ENCODE data around the gene EOLA2.
"Not testable (repeated sequence)": the region's sequence is repeated elsewhere in the genome, so short reads cannot be mapped to it uniquely, and the experiment has no call there.

Gene EOLA2

DNA sequence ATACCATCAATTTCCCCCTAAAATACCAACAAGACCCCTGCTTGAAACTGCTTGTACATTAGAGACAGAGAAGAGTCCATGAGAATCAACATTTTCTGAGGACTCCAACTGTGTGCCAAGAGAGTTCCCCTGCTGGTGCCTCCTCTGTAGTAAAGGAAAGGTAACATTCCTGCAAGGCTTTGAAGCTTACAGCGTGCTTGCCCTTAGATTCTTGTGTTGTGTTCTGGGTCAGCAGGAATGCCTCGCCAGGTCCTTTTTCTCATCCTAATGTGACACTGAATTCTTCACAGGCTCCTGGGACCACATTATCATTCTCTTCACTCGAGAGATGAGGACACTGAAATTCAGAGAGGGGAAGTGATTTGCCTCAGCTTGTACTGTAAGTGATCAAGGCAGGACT is 9.7 kb upstream of the EOLA2 start:
- no peaks in the 10 kb centered on the region for H3K27me3 ChIP-seq (ENCODE audit: control insufficient read depth, insufficient read depth, low read length, poor library complexity, severe bottlenecking)
- no peaks in the 10 kb centered on the region for H3K9me3 ChIP-seq (ENCODE audit: control insufficient read depth, low read length)
- H3K27ac ChIP-seq (ENCODE audit: insufficient read depth, low read depth, low read length, poor library complexity, severe bottlenecking) = no peak overlapping the region
- no peak overlapping the region for H3K4me3 ChIP-seq (ENCODE audit: insufficient read depth, low read depth, low read length)
- no peaks in the 10 kb centered on the region for H3K4me1 ChIP-seq (ENCODE audit: control insufficient read depth, insufficient read depth, low read length)
- 48 to 62% methylated on average over 3 of the region's 3 CpGs for WGBS, 2 experiments
- H3K36me3 ChIP-seq (ENCODE audit: control insufficient read depth, insufficient read depth, low read length) = no peaks in the 10 kb centered on the region

DNA sequence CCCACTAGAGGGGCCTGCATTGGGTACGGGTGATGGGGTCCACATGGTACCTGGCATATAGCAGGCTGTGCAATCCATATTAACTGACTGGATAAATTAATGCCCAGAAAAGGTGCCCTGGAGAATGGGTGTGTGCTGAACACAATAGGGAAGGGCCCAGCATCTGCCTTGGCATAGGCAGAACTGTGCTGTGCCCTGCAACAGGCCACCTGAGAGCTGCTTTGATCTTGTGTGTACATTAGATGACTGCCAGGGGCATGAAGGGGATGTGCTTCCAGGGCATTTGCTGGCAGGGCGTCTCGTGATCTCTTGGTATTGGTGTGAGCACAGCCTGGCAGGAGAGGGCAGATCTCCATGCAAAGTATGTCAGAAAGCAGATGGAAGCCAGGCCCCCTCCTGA is 8.6 kb upstream of the EOLA2 start:
- not testable (repeated sequence) for H3K4me1 ChIP-seq (ENCODE audit: control insufficient read depth, insufficient read depth, low read length); H3K9me3 ChIP-seq (ENCODE audit: control insufficient read depth, low read length); H3K4me3 ChIP-seq (ENCODE audit: insufficient read depth, low read depth, low read length); H3K36me3 ChIP-seq (ENCODE audit: control insufficient read depth, insufficient read depth, low read length); H3K27ac ChIP-seq (ENCODE audit: insufficient read depth, low read depth, low read length, poor library complexity, severe bottlenecking); H3K27me3 ChIP-seq (ENCODE audit: control insufficient read depth, insufficient read depth, low read length, poor library complexity, severe bottlenecking)
- WGBS, 2 experiments = no CpG with 5 or more reads among the region's 3 CpGs

GRCh38 chrX:149945820-149946219 is 7.5 kb upstream of the EOLA2 start:
- H3K4me1 ChIP-seq (ENCODE audit: control insufficient read depth, insufficient read depth, low read length); H3K4me3 ChIP-seq (ENCODE audit: insufficient read depth, low read depth, low read length); H3K9me3 ChIP-seq (ENCODE audit: control insufficient read depth, low read length); H3K27ac ChIP-seq (ENCODE audit: insufficient read depth, low read depth, low read length, poor library complexity, severe bottlenecking); H3K36me3 ChIP-seq (ENCODE audit: control insufficient read depth, insufficient read depth, low read length); H3K27me3 ChIP-seq (ENCODE audit: control insufficient read depth, insufficient read depth, low read length, poor library complexity, severe bottlenecking): not testable (repeated sequence)
- WGBS, 2 experiments = 93 to 97% methylated on average over 5 to 7 of the region's 9 CpGs

GRCh38 chrX:149945087-149945670 is 6.9 kb upstream of the EOLA2 start:
- H3K27me3 ChIP-seq (ENCODE audit: control insufficient read depth, insufficient read depth, low read length, poor library complexity, severe bottlenecking); H3K27ac ChIP-seq (ENCODE audit: insufficient read depth, low read depth, low read length, poor library complexity, severe bottlenecking): not testable (repeated sequence)
- 90 to 94% methylated on average over 11 of the region's 11 CpGs for WGBS, 2 experiments

DNA sequence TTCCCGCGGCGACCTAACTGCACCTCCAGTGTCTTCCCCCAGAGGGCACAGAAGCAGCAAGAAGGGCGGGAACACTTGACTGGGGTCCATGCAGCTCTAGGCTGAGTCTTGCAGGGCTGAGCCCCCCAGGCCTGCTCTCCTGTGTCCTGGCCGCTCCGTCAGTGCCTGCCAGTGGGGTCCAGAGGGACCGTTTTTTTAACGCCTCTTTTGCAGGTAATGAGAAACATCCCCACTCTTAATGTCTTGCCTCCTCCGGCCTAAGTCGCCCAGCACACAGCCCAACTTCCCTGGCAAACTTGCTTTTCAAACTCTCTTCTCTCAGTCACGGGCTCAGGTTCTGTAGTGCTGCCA is 2.4 kb upstream of the EOLA2 start:
- not testable (repeated sequence) for H3K4me1 ChIP-seq (ENCODE audit: control insufficient read depth, insufficient read depth, low read length); H3K27ac ChIP-seq (ENCODE audit: insufficient read depth, low read depth, low read length, poor library complexity, severe bottlenecking); H3K27me3 ChIP-seq (ENCODE audit: control insufficient read depth, insufficient read depth, low read length, poor library complexity, severe bottlenecking); H3K4me3 ChIP-seq (ENCODE audit: insufficient read depth, low read depth, low read length); H3K36me3 ChIP-seq (ENCODE audit: control insufficient read depth, insufficient read depth, low read length); H3K9me3 ChIP-seq (ENCODE audit: control insufficient read depth, low read length)
- 9 to 13% methylated on average over 7 to 8 of the region's 11 CpGs for WGBS, 2 experiments

More at GRCh38 chrX:149945087-149945670, 6.9 kb upstream of the EOLA2 start:
- not testable (repeated sequence) for H3K9me3 ChIP-seq (ENCODE audit: control insufficient read depth, low read length); H3K36me3 ChIP-seq (ENCODE audit: control insufficient read depth, insufficient read depth, low read length); H3K4me3 ChIP-seq (ENCODE audit: insufficient read depth, low read depth, low read length); H3K4me1 ChIP-seq (ENCODE audit: control insufficient read depth, insufficient read depth, low read length)

- no peaks in the 10 kb centered on the region for H3K9me3 ChIP-seq (ENCODE audit: control insufficient read depth, low read length)
- H3K27me3 ChIP-seq (ENCODE audit: control insufficient read depth, insufficient read depth, low read length, poor library complexity, severe bottlenecking) = no peaks in the 10 kb centered on the region
- 0 to 1% methylated on average over 27 of the region's 27 CpGs for WGBS, 2 experiments
- H3K36me3 ChIP-seq (ENCODE audit: control insufficient read depth, insufficient read depth, low read length) = no peaks in the 10 kb centered on the region
- H3K4me3 ChIP-seq (ENCODE audit: insufficient read depth, low read depth, low read length) = peak overlapping the region; percentile 48
- H3K4me1 ChIP-seq (ENCODE audit: control insufficient read depth, insufficient read depth, low read length) = no peaks in the 10 kb centered on the region
- H3K27ac ChIP-seq (ENCODE audit: insufficient read depth, low read depth, low read length, poor library complexity, severe bottlenecking) = peak overlapping the region; percentile 83
Measured at GRCh38 chrX:149939905-149940673, 1.8 kb upstream of the EOLA2 start.

DNA sequence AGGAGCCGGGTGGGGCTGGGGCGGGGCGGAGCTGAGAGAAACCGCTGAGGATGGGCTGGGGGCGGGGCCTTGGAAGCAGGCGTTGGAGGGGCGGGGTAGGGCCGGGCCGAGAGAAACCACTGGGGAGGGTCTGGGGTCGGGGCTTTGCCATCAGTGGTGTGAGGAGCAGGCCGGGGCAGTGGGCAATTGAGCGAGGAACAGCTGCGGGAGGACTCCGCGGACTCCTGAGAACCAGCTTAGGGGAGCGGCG is 1.3 kb upstream of the EOLA2 start:
- 1 to 2% methylated on average over 17 of the region's 17 CpGs for WGBS, 2 experiments
- Histone ChIP-seq H3K27ac (ENCODE audit: insufficient read depth, low read depth, low read length, poor library complexity, severe bottlenecking) (peak overlapping the region; percentile 83), H3K9me3 (ENCODE audit: control insufficient read depth, low read length) (no peaks in the 10 kb centered on the region), H3K4me1 (ENCODE audit: control insufficient read depth, insufficient read depth, low read length) (no peaks in the 10 kb centered on the region), H3K27me3 (ENCODE audit: control insufficient read depth, insufficient read depth, low read length, poor library complexity, severe bottlenecking) (no peaks in the 10 kb centered on the region), H3K36me3 (ENCODE audit: control insufficient read depth, insufficient read depth, low read length) (no peaks in the 10 kb centered on the region), H3K4me3 (ENCODE audit: insufficient read depth, low read depth, low read length) (peak overlapping the region; percentile 48)

- H3K4me3 ChIP-seq (ENCODE audit: insufficient read depth, low read depth, low read length) = peak overlapping the region; percentile 77
- H3K4me1 ChIP-seq (ENCODE audit: control insufficient read depth, insufficient read depth, low read length) = no peaks in the 10 kb centered on the region
Measured at GRCh38 chrX:149938881-149939654, 777 bp upstream of the EOLA2 start.

GRCh38 chrX:149937871-149938426 is 342 bp downstream of the EOLA2 start:
- Histone ChIP-seq H3K9me3 (ENCODE audit: control insufficient read depth, low read length) (no peaks in the 10 kb centered on the region), H3K4me3 (ENCODE audit: insufficient read depth, low read depth, low read length) (peak overlapping the region; percentile 77)

More at GRCh38 chrX:149938881-149939654, 777 bp upstream of the EOLA2 start:
- 1% methylated on average over 14 to 33 of the region's 50 CpGs for WGBS, 2 experiments
- no peaks in the 10 kb centered on the region for H3K9me3 ChIP-seq (ENCODE audit: control insufficient read depth, low read length)
- H3K27ac ChIP-seq (ENCODE audit: insufficient read depth, low read depth, low read length, poor library complexity, severe bottlenecking) = peak overlapping the region; percentile 86
- no peaks in the 10 kb centered on the region for H3K27me3 ChIP-seq (ENCODE audit: control insufficient read depth, insufficient read depth, low read length, poor library complexity, severe bottlenecking)
- H3K36me3 ChIP-seq (ENCODE audit: control insufficient read depth, insufficient read depth, low read length) = no peaks in the 10 kb centered on the region

DNA sequence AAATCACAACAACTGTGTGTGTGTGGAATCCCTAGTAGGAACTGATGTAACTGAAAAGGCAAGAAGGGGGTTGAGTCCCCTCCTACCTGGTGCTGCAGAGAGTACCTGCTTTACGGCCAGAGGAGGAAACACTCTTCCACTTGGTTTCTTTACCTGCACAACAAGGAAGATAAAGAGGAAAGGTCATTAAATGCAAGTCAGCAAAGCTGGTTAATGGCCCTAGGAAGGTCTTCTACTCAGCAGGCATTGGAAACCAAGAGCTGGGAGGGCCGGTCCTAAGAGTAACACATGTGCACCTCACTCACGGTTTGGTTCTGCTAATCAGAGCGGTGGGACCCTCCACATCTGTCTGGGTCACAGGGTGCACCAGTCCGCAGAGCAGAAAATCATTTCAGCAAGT is 963 bp downstream of the EOLA2 start:
- not testable (repeated sequence) for H3K4me1 ChIP-seq (ENCODE audit: control insufficient read depth, insufficient read depth, low read length); H3K27me3 ChIP-seq (ENCODE audit: control insufficient read depth, insufficient read depth, low read length, poor library complexity, severe bottlenecking); H3K36me3 ChIP-seq (ENCODE audit: control insufficient read depth, insufficient read depth, low read length); H3K9me3 ChIP-seq (ENCODE audit: control insufficient read depth, low read length); H3K27ac ChIP-seq (ENCODE audit: insufficient read depth, low read depth, low read length, poor library complexity, severe bottlenecking)
- peak overlapping the region; percentile 77 for H3K4me3 ChIP-seq (ENCODE audit: insufficient read depth, low read depth, low read length)
- WGBS, 2 experiments = 69 to 73% methylated on average over 5 of the region's 5 CpGs

More at GRCh38 chrX:149937871-149938426, 342 bp downstream of the EOLA2 start:
- whole genome bisulfite sequencing, 2 experiments = 1 to 2% methylated on average over 46 of the region's 46 CpGs
- peak overlapping the region; percentile 86 for H3K27ac ChIP-seq (ENCODE audit: insufficient read depth, low read depth, low read length, poor library complexity, severe bottlenecking)
- no peaks in the 10 kb centered on the region for H3K4me1 ChIP-seq (ENCODE audit: control insufficient read depth, insufficient read depth, low read length)
- no peaks in the 10 kb centered on the region for H3K36me3 ChIP-seq (ENCODE audit: control insufficient read depth, insufficient read depth, low read length)
- no peaks in the 10 kb centered on the region for H3K27me3 ChIP-seq (ENCODE audit: control insufficient read depth, insufficient read depth, low read length, poor library complexity, severe bottlenecking)
